ENCODE results near the gene PDYN. TPM values are rescaled to one million over a fixed set of nuclear protein-coding genes. Genes with fewer than 3 reads are reported as not detected.

PDYN gene
- total RNA-seq, 2 donors from 2014 or later, result not detected

GRCh38 chr20:1951436-1952115 is 42.3 kb downstream of the PDYN start:
- Histone ChIP-seq H3K27ac (no peak overlapping the region), H3K4me1 (ENCODE audit: control insufficient read depth in 1 of 2, low read depth in 2 of 2) (peaks cover 4 to 10% of the 10 kb centered on the region in 2 donors), H3K27me3 (replicated peaks; ENCODE audit: insufficient read depth) (no peaks in the 10 kb centered on the region), H3K4me3 (no peak overlapping the region), H3K36me3 (no peaks in the 10 kb centered on the region), H3K9me3 (no peaks in the 10 kb centered on the region)
- ATAC-seq (ENCODE audit: insufficient number of reproducible peaks, low FRiP score, low read depth) (no peak), DNase-seq (ENCODE audit: low spot score) (no peak)
- TF ChIP-seq CTCF (IDR thresholded peaks at IDR 0.05), result no peak

- Histone ChIP-seq H3K4me1 (ENCODE audit: control insufficient read depth in 1 of 2, low read depth in 2 of 2) (peaks cover 4 to 11% of the 10 kb centered on the region in 2 donors), H3K36me3 (no peaks in the 10 kb centered on the region), H3K9me3 (no peaks in the 10 kb centered on the region), H3K27ac (no peak overlapping the region), H3K27me3 (replicated peaks; ENCODE audit: insufficient read depth) (no peaks in the 10 kb centered on the region), H3K4me3 (no peak overlapping the region)
- ATAC-seq (ENCODE audit: insufficient number of reproducible peaks, low FRiP score, low read depth) (no peak), DNase-seq (ENCODE audit: low spot score) (no peak)
- TF ChIP-seq CTCF (IDR thresholded peaks at IDR 0.05), result no peak
These were observed 43.0 kb downstream of the PDYN start for GRCh38 chr20:1950836-1951235.

- Histone ChIP-seq H3K36me3 (no peaks in the 10 kb centered on the region), H3K9me3 (no peaks in the 10 kb centered on the region), H3K27ac (no peak overlapping the region), H3K4me1 (ENCODE audit: control insufficient read depth in 1 of 2, low read depth in 2 of 2) (peaks cover 4 to 11% of the 10 kb centered on the region in 2 donors), H3K4me3 (no peak overlapping the region), H3K27me3 (replicated peaks; ENCODE audit: insufficient read depth) (no peaks in the 10 kb centered on the region)
- DNase-seq (ENCODE audit: low spot score) (no peak), ATAC-seq (ENCODE audit: insufficient number of reproducible peaks, low FRiP score, low read depth) (no peak)
- TF ChIP-seq CTCF (IDR thresholded peaks at IDR 0.05), result no peak
These were observed 44.3 kb downstream of the PDYN start for GRCh38 chr20:1949347-1950100.

GRCh38 chr20:1947535-1947846 is 46.4 kb downstream of the PDYN start:
- peak overlapping the region; percentile 64 for H3K4me3 ChIP-seq

More at GRCh38 chr20:1947535-1947846, 46.4 kb downstream of the PDYN start:
- Histone ChIP-seq H3K36me3 (no peaks in the 10 kb centered on the region), H3K27me3 (replicated peaks; ENCODE audit: insufficient read depth) (no peaks in the 10 kb centered on the region), H3K4me1 (ENCODE audit: control insufficient read depth in 1 of 2, low read depth in 2 of 2) (peaks cover 4 to 11% of the 10 kb centered on the region in 2 donors), H3K9me3 (no peaks in the 10 kb centered on the region), H3K27ac (peak overlapping the region in 1 of 2 donors; percentile 16)
- ATAC-seq (ENCODE audit: insufficient number of reproducible peaks, low FRiP score, low read depth) (no peak), DNase-seq (ENCODE audit: low spot score) (no peak)
- no peak for TF ChIP-seq CTCF (IDR thresholded peaks at IDR 0.05)
